Measurements from ENCODE around the gene KMT5C.
A peak's percentile ranks its signal among the peaks of the same experiment; 100 is the strongest.

KMT5C gene

GRCh38 chr19:55336101-55336500 lies 3.6 kb upstream of the KMT5C start:
- H3K4me2 ChIP-seq: no peak overlapping the region
- H3K79me2 ChIP-seq (ENCODE audit: insufficient read depth, low read depth): peaks cover 11% of the 10 kb centered on the region
- H3K4me1 ChIP-seq (ENCODE audit: low read depth, poor library complexity, severe bottlenecking): peaks cover 12% of the 10 kb centered on the region
- no peak overlapping the region for H3K4me3 ChIP-seq (IDR thresholded peaks at IDR 0.05; ENCODE audit: insufficient read depth, low read depth, low read length)
- H4K20me1 ChIP-seq (ENCODE audit: insufficient read depth): no peaks in the 10 kb centered on the region
- H3K9ac ChIP-seq: no peak overlapping the region
- no peak overlapping the region for H3K27ac ChIP-seq
- H3K27me3 ChIP-seq (ENCODE audit: insufficient read depth, low read depth): peaks cover 37% of the 10 kb centered on the region
- no peak for TF ChIP-seq CTCF (conservative IDR thresholded peaks at IDR 0.05; ENCODE audit: low read depth, low read length)
- H3K36me3 ChIP-seq (ENCODE audit: insufficient read depth): no peaks in the 10 kb centered on the region
- no peak overlapping the region for H2AFZ ChIP-seq (ENCODE audit: low read depth)

GRCh38 chr19:55339889-55340783 lies 460 bp downstream of the KMT5C start:
- no peaks in the 10 kb centered on the region for H4K20me1 ChIP-seq (ENCODE audit: insufficient read depth)
- no peaks in the 10 kb centered on the region for H3K36me3 ChIP-seq (ENCODE audit: insufficient read depth)
- peak overlapping the region; percentile 72 for H3K27ac ChIP-seq
- H3K79me2 ChIP-seq (ENCODE audit: insufficient read depth, low read depth): peaks cover 11% of the 10 kb centered on the region
- TF ChIP-seq CTCF (conservative IDR thresholded peaks at IDR 0.05; ENCODE audit: low read depth, low read length): no peak
- H3K9ac ChIP-seq: peak overlapping the region; percentile 77
- H3K4me1 ChIP-seq (ENCODE audit: low read depth, poor library complexity, severe bottlenecking): peaks cover 12% of the 10 kb centered on the region
- H2AFZ ChIP-seq (ENCODE audit: low read depth): peak overlapping the region; percentile 57; the same call in 1 of the 2 replicates
- peak overlapping the region; percentile 54 for H3K4me3 ChIP-seq (IDR thresholded peaks at IDR 0.05; ENCODE audit: insufficient read depth, low read depth, low read length)
- H3K27me3 ChIP-seq (ENCODE audit: insufficient read depth, low read depth): peaks cover 17% of the 10 kb centered on the region
- peak overlapping the region; percentile 97 for H3K4me2 ChIP-seq

GRCh38 chr19:55340784-55341147 lies 1.1 kb downstream of the KMT5C start:
- Histone ChIP-seq H3K27me3 (ENCODE audit: insufficient read depth, low read depth) (peaks cover 11% of the 10 kb centered on the region; the same call in 1 of the 2 replicates), H4K20me1 (ENCODE audit: insufficient read depth) (no peaks in the 10 kb centered on the region), H3K79me2 (ENCODE audit: insufficient read depth, low read depth) (peaks cover 11% of the 10 kb centered on the region), H3K4me2 (peak overlapping the region; percentile 97), H3K9ac (peak overlapping the region; percentile 77), H3K36me3 (ENCODE audit: insufficient read depth) (no peaks in the 10 kb centered on the region), H3K4me1 (ENCODE audit: low read depth, poor library complexity, severe bottlenecking) (peaks cover 12% of the 10 kb centered on the region), H3K27ac (peak overlapping the region; percentile 72), H3K4me3 (IDR thresholded peaks at IDR 0.05; ENCODE audit: insufficient read depth, low read depth, low read length) (peak overlapping the region; percentile 54), H2AFZ (ENCODE audit: low read depth) (peak overlapping the region; percentile 57)
- peak; percentile 45; the same call in 1 of the 2 replicates for TF ChIP-seq CTCF (conservative IDR thresholded peaks at IDR 0.05; ENCODE audit: low read depth, low read length)

GRCh38 chr19:55341171-55341588 lies 1.5 kb downstream of the KMT5C start:
- no peak for TF ChIP-seq CTCF (conservative IDR thresholded peaks at IDR 0.05; ENCODE audit: low read depth, low read length)
- Histone ChIP-seq H3K36me3 (ENCODE audit: insufficient read depth) (no peaks in the 10 kb centered on the region), H3K27ac (peak overlapping the region; percentile 72), H3K27me3 (ENCODE audit: insufficient read depth, low read depth) (peaks cover 7% of the 10 kb centered on the region; the same call in 1 of the 2 replicates), H3K4me3 (IDR thresholded peaks at IDR 0.05; ENCODE audit: insufficient read depth, low read depth, low read length) (peak overlapping the region; percentile 54), H3K79me2 (ENCODE audit: insufficient read depth, low read depth) (peaks cover 11% of the 10 kb centered on the region), H2AFZ (ENCODE audit: low read depth) (peak overlapping the region; percentile 57), H3K4me1 (ENCODE audit: low read depth, poor library complexity, severe bottlenecking) (peaks cover 12% of the 10 kb centered on the region), H3K4me2 (peak overlapping the region; percentile 97), H3K9ac (peak overlapping the region; percentile 77; the same call in 1 of the 2 replicates), H4K20me1 (ENCODE audit: insufficient read depth) (no peaks in the 10 kb centered on the region)

Measured in KMS-11 (cell line).